HL-60 (cell line): ENCODE measurements around the gene PPIL1.

Experiments used
- DNase-seq, 2 experiments: peaks; one replicate each; pipeline ENCODE4 v3.0.0-alpha.2; 2010 to 2020; ENCODE audit warnings: low read depth in 1 of 2, low spot score in 1 of 2
- H3K27ac ChIP-seq: fragments of 250-450 bp; sonication (Bioruptor Pico); replicated peaks from 2 replicates; pipeline ENCODE4 v1.5.1; 2020; ENCODE audit warnings: mild to moderate bottlenecking, moderate library complexity
- H3K27me3 ChIP-seq: fragments of 250-450 bp; sonication (Bioruptor Pico); 2 replicates; pipeline ENCODE4 v1.5.1; 2021; ENCODE audit warnings: mild to moderate bottlenecking, moderate library complexity; ENCODE audit not compliant: insufficient read depth, poor library complexity, severe bottlenecking
- H3K4me3 ChIP-seq: replicated peaks from 2 replicates; pipeline ENCODE4 v1.5.1; 2011; ENCODE audit warnings: mild to moderate bottlenecking, control low read depth, low read length; ENCODE audit not compliant: insufficient read depth
- CTCF ChIP-seq: IDR thresholded peaks from one replicate; pipeline ENCODE4 v1.5.1; 2011; ENCODE audit warnings: low read length, control low read depth, inconsistent platforms; ENCODE audit not compliant: insufficient read depth
- GABPA ChIP-seq: IDR thresholded peaks from 2 replicates; pipeline ENCODE4 v1.6.1; 2012; ENCODE audit warnings: low read depth
- POLR2AphosphoS5 ChIP-seq: IDR thresholded peaks from 2 replicates; pipeline ENCODE4 v1.6.1; 2012; ENCODE audit warnings: low read depth
- REST ChIP-seq: IDR thresholded peaks from 2 replicates; pipeline ENCODE4 v1.6.1; 2012; ENCODE audit warnings: low read depth; ENCODE audit not compliant: insufficient replicate concordance
- SPI1 ChIP-seq: IDR thresholded peaks from 2 replicates; pipeline ENCODE4 v1.6.1; 2012; ENCODE audit warnings: low read depth, mild to moderate bottlenecking, borderline replicate concordance

Gene PPIL1

GRCh38 chr6:36853325-36853724 lies 21.3 kb downstream of the PPIL1 start:
- no peaks in the 10 kb centered on the region for H3K27me3 ChIP-seq
- TF ChIP-seq POLR2AphosphoS5 (peak; percentile 43; the same call in 1 of the 2 replicates), CTCF (no peak), GABPA (peak; percentile 81), REST (no peak), SPI1 (peak; percentile 79; the same call in 1 of the 2 replicates)
- DNase-seq = peak; percentile 93
- no peak overlapping the region for H3K4me3 ChIP-seq
- H3K27ac ChIP-seq = peak overlapping the region; percentile 65

GRCh38 chr6:36852481-36853147 lies 22.0 kb downstream of the PPIL1 start:
- TF ChIP-seq CTCF (no peak), POLR2AphosphoS5 (no peak), REST (no peak), SPI1 (no peak), GABPA (no peak)
- DNase-seq = peak in 1 of 2 experiments; percentile 38
- Histone ChIP-seq H3K27me3 (no peaks in the 10 kb centered on the region), H3K4me3 (no peak overlapping the region), H3K27ac (peak overlapping the region; percentile 65)

- DNase-seq = peak in 1 of 2 experiments; percentile 87
- Histone ChIP-seq H3K27me3 (no peaks in the 10 kb centered on the region), H3K27ac (peak overlapping the region; percentile 65), H3K4me3 (no peak overlapping the region)
- TF ChIP-seq POLR2AphosphoS5 (no peak), REST (no peak), CTCF (no peak), SPI1 (no peak), GABPA (no peak)
Measured at GRCh38 chr6:36851626-36852025, 23.0 kb downstream of the PPIL1 start.
